Pancreas (tissue), 10 donors: ENCODE measurements around the gene RND1. TPM values are rescaled to one million over a fixed set of nuclear protein-coding genes. Genes with fewer than 3 reads are reported as not detected.

Experiments
- ATAC-seq, 4 donors: fragments of 200-7000 bp; cut with Tn5 transposase; one replicate each; pipeline versions ENCODE4 v1.8.0 to v1.9.1; 2020; ENCODE audit warnings: mild to moderate bottlenecking in 4 of 4, moderate library complexity in 4 of 4
- DNase-seq, 6 donors: peaks; one replicate each; pipeline ENCODE4 v3.0.0-alpha.2; 2020
- FAIRE-seq: peaks from 2 replicates; lab custom pipeline; 2012; peaks lifted over from hg19 to GRCh38; lab: Jason Lieb, UNC
- H3K27ac ChIP-seq, 4 donors: fragments of 200-600 bp; sonication (generic); 1 replicate in 3 of 4; 2 replicates in 1 of 4; pipeline versions ENCODE4 v1.5.0 to v1.8.0; 2020
- H3K27me3 ChIP-seq, 4 donors: fragments of 200-600 bp; one replicate each; pipeline ENCODE4 v1.8.0; 2021
- H3K36me3 ChIP-seq, 3 donors: fragments of 200-600 bp; sonication (generic) in 1 of 3; one replicate each; pipeline versions ENCODE4 v1.5.0 to v1.8.0; 2020 to 2021
- H3K4me1 ChIP-seq, 3 donors: fragments of 200-600 bp; one replicate each; pipeline ENCODE4 v1.8.0; 2021
- H3K4me3 ChIP-seq, 4 donors: fragments of 200-600 bp; sonication (generic) in 2 of 4; one replicate each; pipeline versions ENCODE4 v1.5.0 to v1.8.0; 2020 to 2021
- H3K9me3 ChIP-seq, 4 donors: fragments of 200-600 bp; one replicate each; pipeline ENCODE4 v1.8.0; 2021
- WGBS, 2 donors: extraction: QIAGEN DNeasy Blood & Tissue Kit; methylation state at CpG; one replicate each; pipeline ENCODE4 v1.1.7; 2013; 5-methylcytosine and 5-hydroxymethylcytosine counted together
- intact Hi-C, 3 donors: fragments of 100-400 bp; cut with DNase I; formaldehyde crosslinking; loops; one replicate each; pipeline versions ENCODE4 v1.11.1 to v1.14.2; 2022
- polyA plus RNA-seq, 2 donors: library from polyadenylated mRNA; stranded (reverse); fragments of 200-250 nt; gene quantifications; one replicate each; pipeline ENCODE4 v1.2.3, GENCODE V29; 2013
- total RNA-seq, 6 donors: library from RNA; stranded (reverse); fragmentation: NEBNext Ultra II Directional in 4 of 6; extraction: Animal tissue kit (Norgen Biotek cat#: 25700) in 4 of 6; gene quantifications; one replicate each; pipeline versions ENCODE4 v1.2.1 to v1.2.4, GENCODE V29; 2021 to 2023
- TF ChIP-seq, protein P1 (sequence below), 4 donors: fragments of 200-600 bp; sonication (generic) in 3 of 4; IDR thresholded peaks; one replicate each; pipeline versions ENCODE4 v1.5.0 to v1.8.0; 2021; ENCODE audit warnings: antibody characterized with exemption in 4 of 4
- donor health status: healthy with polysubstance abuse.
- donor health status: DM: no; HTN: no; CAD: no; lungs with moderate emphysema.
- donor health status: DM: no; HTN: no; CAD: no.
- donor health status: control.
- donor health status: control.
- donor health status: Bipolar disorder and iron deficiency.
- donor health status: DM: yes; HTN: yes; CAD: no.
- donor health status: DM: no; HTN: no; CAD: no.
- donor health status: DM: no; HTN: no; CAD: no.
- donor health status: DM: yes; HTN: yes; CAD: no.

Gene RND1
- total and polyA plus RNA-seq, 8 donors: 0.74 to 6.3 (median 2.1) TPM

- DNase-seq (peak; percentile 60 to 95 (median 80)), FAIRE-seq (no peak), ATAC-seq (peak; percentile 98 to 100 (median 100))
- TF ChIP-seq, protein P1, sequence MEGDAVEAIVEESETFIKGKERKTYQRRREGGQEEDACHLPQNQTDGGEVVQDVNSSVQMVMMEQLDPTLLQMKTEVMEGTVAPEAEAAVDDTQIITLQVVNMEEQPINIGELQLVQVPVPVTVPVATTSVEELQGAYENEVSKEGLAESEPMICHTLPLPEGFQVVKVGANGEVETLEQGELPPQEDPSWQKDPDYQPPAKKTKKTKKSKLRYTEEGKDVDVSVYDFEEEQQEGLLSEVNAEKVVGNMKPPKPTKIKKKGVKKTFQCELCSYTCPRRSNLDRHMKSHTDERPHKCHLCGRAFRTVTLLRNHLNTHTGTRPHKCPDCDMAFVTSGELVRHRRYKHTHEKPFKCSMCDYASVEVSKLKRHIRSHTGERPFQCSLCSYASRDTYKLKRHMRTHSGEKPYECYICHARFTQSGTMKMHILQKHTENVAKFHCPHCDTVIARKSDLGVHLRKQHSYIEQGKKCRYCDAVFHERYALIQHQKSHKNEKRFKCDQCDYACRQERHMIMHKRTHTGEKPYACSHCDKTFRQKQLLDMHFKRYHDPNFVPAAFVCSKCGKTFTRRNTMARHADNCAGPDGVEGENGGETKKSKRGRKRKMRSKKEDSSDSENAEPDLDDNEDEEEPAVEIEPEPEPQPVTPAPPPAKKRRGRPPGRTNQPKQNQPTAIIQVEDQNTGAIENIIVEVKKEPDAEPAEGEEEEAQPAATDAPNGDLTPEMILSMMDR (IDR thresholded peaks at IDR 0.05): peak; percentile 89 to 93 (median 90)
- H3K4me3 ChIP-seq: peak overlapping the region in 1 of 4 donors; percentile 8
- no peaks in the 10 kb centered on the region for H3K36me3 ChIP-seq
- H3K9me3 ChIP-seq: no peaks in the 10 kb centered on the region
- H3K27ac ChIP-seq: no peak overlapping the region
- intact Hi-C loops: loop anchor here in 2 of 3 donors (5.0 kb wide), 2 partner anchors 34 to 39 kb away; partner anchors contain the start of gene DDX23 (in 1 of the 2)
- H3K4me1 ChIP-seq: peaks cover 0 to 4% (median 0%) of the 10 kb centered on the region in 3 donors
- no peaks in the 10 kb centered on the region for H3K27me3 ChIP-seq
- WGBS, 2 donors: 6 to 7% methylated on average over 35 to 37 of the region's 37 CpGs
Observed at GRCh38 chr12:48890657-48891418, 25.2 kb upstream of the RND1 start.

DNA sequence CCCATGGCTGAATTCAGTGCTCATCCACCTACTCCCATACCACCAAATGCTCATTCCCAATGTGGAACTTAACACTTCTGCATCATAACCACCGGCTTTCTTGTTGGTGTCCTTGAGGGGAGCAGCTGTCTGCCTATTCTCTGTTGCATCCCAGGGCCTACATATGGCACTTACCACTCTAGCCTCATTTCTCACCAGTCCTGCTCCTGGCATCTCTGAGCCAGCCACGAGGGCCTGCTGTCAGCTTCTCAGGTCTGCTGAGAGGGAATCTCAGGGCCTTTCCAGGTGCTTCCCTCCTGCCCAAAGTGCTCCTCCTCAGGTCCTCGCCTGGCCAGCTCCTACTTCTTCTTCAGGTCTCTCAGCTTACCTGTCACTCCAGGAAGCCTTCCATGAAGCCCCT, 24.0 kb upstream of the RND1 start:
- Histone ChIP-seq H3K4me3 (no peak overlapping the region), H3K4me1 (peaks cover 0 to 4% (median 0%) of the 10 kb centered on the region in 3 donors), H3K36me3 (no peaks in the 10 kb centered on the region), H3K27ac (no peak overlapping the region), H3K9me3 (no peaks in the 10 kb centered on the region), H3K27me3 (no peaks in the 10 kb centered on the region)
- TF ChIP-seq, protein P1 (IDR thresholded peaks at IDR 0.05): no peak
- intact Hi-C loops: loop anchor here in 2 of 3 donors (5.0 kb wide), 2 partner anchors 32 to 37 kb away; partner anchors contain the start of gene DDX23 (in 1 of the 2)
- FAIRE-seq (no peak), DNase-seq (no peak), ATAC-seq (no peak)
- 64 to 76% methylated on average over 3 of the region's 3 CpGs for WGBS, 2 donors

- Histone ChIP-seq H3K27me3 (no peaks in the 10 kb centered on the region), H3K27ac (peak overlapping the region in 2 of 4 donors; percentile 41 to 42), H3K36me3 (no peaks in the 10 kb centered on the region), H3K4me3 (no peak overlapping the region), H3K9me3 (no peaks in the 10 kb centered on the region), H3K4me1 (peaks cover 0 to 14% (median 7%) of the 10 kb centered on the region in 3 donors)
- WGBS, 2 donors: 37 to 40% methylated on average over 13 of the region's 13 CpGs
- DNase-seq: peak in 3 of 6 donors; percentile 40 to 65 (median 60)
- TF ChIP-seq, protein P1 (IDR thresholded peaks at IDR 0.05): no peak
- intact Hi-C loops: no loop called here
- peak; percentile 78 to 95 (median 91) for ATAC-seq
- no peak for FAIRE-seq
Observed at GRCh38 chr12:48883305-48884161, 17.9 kb upstream of the RND1 start.

DNA sequence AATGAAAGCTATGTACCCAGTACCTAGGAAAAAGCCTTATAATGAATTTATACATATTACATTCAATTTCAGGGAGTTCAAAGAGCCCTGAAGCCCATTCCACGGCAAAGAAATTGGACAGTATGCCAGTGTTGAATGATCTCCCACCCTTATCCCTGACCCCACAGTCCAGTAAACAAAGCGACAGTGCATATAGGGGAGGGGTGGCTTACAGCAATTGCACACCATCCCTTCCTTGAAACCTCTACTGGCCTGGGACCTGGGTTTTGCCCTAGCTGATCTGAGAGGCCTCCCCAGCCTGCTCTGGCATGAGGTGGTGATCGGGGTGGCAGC, 17.3 kb upstream of the RND1 start:
- no peaks in the 10 kb centered on the region for H3K36me3 ChIP-seq
- FAIRE-seq (no peak), DNase-seq (no peak), ATAC-seq (peak in 3 of 4 donors; percentile 6 to 11 (median 11))
- no peak overlapping the region for H3K4me3 ChIP-seq
- H3K4me1 ChIP-seq: peaks cover 0 to 14% (median 7%) of the 10 kb centered on the region in 3 donors
- no peaks in the 10 kb centered on the region for H3K27me3 ChIP-seq
- WGBS, 2 donors: 79 to 90% methylated on average over 3 of the region's 3 CpGs
- peak overlapping the region in 2 of 4 donors; percentile 41 to 42 for H3K27ac ChIP-seq
- no peaks in the 10 kb centered on the region for H3K9me3 ChIP-seq
- intact Hi-C loops: no loop called here
- TF ChIP-seq, protein P1 (IDR thresholded peaks at IDR 0.05): no peak
